Stimulated activated CD4-positive, alpha-beta T cell treated with anti-CD3 and anti-CD28 coated beads, Interleukin-2, amount 100 ng/mL, for 48 hours (primary cell): ENCODE data around the gene SYTL3.

Experiments used
- DNase-seq, 2 donors: peaks; one replicate each; pipeline ENCODE4 v3.0.0-alpha.2; 2020

SYTL3 gene

DNA sequence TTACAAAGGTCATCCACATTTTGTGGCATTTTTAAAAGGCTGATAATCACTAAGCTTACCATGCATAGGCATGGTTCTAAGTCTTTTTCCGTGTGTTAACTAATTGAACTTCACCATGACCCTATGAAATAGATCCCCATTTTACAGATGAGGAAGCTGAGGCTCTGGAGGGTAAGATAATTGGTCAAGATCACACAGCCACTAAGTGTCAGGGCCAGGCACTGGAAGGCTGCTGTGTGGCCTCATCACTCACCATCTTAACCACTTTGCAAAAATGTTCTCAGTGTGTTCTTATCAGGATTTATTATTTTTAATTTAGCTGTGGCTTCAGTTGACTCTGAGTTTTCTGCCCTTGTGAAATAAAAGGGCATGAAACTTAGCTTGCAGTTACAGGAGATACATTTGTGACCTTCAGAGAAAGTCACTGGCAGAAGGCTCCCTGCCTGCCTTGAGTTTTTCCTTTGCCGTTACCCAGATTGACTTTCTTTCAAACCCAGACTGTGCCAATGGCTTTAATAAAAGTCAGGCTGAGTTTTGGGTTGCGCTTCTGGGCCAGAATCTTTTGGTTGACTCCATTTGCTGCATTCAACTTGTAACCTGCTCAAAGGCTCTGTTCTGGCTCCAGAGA lies 87.3 kb downstream of the SYTL3 start:
- no peak for DNase-seq

DNA sequence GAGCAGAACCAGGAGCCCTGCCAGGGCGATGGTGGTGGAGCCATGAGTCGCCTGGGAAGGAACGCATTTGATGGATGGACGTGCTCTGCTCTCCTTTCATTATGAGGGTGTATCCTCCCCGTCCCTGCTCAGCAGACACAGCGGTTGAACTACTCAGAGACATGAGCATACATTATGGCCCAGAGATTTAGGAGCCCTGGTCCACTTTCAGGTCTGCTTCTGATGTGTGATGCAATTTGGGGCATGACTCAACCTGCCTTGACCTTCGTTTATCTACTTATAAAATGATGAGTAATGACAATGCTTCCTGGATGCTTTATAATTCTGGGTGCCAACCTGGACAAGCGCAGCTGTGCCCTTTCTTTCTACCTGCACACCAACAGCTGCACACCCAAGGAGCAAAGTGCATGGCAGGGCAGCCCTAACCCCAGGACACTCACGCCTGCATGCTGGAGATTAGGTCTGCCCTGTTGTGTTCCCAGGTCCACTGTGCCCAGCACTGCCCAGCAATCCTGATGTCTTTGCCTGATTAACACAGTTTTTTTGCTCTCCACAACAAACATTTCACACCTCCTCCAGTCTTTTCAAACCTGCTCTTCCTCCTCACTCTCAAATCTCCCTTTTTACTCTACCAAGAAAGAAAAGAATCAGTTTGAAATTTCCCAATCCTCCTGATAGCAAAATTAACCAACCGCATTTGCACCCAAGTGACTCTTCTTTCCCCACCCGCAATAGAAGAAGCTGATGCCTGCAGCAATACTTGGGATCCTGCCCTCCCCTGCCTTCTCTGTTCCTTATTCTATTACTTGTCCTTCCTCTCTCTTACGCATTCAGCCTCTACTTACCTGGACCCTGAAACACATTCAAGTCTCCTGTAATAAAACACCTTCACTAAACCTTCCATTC lies 88.1 kb downstream of the SYTL3 start:
- DNase-seq, result no peak

DNA sequence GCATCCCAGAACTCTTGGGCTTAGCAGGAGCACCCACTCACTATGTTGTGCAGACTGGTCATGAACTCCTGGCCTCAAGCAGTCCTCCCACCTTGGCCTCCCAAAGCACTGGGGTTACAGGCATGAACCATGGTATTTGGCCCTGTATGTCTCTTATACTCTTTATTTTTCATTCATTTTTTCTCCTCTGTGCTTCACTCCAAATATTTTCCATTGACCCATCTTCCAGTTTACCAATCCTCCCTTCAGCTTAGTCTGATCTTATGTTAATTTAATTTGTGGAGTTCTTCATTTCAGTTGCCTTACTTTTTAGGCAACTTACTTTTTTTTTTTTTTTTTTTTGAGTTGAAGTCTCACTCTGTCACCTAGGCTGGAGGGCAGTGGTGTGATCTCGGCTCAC lies 89.8 kb downstream of the SYTL3 start:
- no peak for DNase-seq

DNA sequence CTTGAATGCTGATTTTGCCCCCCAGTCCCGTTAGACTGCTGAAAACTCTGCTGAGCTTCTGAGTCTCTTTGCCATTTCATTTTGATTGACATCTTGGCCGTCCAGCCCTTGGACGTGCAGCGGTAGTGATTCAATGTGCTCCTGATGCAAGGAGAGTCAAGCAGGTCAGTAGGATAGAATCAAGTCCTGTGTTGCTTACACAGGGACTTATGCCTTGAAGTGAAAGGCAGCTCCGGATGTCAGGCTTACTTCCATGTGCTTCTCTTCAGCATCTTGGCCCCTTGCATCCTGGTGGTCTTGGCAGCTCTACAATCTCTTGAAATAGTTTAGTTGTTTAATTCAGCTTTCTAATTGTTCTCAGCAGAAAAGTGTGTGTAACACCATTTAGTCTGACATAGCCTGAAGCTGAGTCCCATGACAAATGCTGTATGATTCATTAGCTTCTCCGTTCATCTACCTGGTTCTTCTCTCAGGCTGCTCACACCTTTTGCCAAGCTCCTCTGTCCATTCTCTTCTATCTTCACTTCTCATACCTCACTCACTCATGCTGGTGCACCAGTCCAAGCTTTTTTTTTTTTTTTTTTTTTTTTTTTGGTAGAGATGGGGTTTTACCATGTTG lies 93.3 kb downstream of the SYTL3 start:
- DNase-seq, result no peak

DNA sequence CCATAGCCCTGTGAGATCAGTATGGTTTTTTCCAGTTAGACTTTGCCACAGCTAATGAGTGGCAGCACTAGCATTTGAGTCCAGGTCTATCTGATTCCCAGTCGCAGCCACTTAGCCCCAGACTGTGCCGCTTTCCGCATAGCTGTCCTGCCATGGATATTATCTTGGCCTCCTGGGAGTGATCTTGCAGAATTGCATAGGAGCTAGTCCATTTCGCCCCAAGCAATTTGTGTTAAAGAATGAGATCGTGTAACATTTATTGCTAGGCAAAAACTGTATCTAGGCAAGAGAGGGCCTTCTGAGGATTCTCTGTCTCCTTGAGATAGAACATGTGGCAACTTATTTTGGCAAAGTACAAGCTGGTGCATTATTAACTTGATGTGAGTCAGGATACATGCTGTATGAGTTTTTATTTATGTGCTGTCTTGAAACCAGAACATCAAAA lies 95.2 kb downstream of the SYTL3 start:
- DNase-seq, result no peak

DNA sequence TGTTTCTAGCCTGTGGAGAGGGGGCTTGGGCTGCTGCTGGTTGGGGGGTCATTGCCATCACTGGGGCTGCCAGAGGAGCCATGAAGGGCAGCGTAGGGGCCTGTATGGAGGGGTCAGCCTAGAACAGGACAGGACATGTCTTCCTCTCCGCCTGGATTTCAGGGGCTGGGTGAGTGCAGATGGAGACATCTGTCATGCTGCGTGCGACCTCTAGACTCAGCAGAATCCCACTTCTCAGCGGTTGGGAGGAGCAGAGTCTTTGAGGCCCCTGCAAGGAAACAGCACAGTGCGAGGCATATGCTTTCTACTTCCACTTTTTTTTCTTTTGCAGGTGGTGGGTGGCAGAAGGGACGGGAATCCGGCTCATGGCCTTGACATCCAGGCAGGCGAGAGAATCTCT lies 101.4 kb downstream of the SYTL3 start:
- DNase-seq, result no peak

DNA sequence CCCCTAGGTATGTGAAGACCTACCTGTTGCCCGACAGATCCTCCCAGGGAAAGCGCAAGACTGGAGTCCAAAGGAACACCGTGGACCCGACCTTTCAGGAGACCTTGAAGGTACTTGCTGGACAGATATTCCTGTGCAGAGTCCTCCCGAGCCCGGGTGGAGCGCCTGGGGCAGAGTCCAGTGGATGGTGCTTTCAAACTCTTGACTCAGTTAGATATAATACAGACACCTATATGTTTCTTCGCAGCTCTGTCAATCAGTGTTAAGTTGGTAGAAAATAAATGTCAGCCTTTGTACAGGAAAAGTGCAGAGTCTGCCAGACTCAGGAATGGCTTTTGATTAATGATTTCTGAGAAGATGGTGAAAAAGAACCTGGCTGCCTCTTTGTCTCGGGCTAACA lies 102.1 kb downstream of the SYTL3 start:
- DNase-seq, result no peak

DNA sequence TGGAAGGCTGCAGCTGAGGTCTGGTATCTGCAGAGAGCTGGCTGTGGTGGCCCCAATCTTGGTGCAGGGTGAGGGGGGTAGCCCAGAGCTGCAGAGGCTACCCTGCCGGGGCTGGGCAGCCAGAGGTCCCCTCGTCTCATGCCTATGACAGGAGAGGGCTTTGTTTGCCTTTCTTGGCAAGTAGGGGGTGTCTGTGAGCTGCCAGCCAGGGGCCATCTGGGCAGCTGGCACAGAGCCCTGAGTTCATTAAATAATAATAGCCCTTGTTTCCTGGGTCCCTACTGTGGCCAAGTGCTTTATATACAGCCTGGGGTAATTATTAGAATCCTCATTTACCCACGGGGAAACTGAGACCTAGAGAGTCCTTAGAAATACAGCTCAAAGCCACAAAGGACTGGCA lies 102.8 kb downstream of the SYTL3 start:
- DNase-seq, result no peak

DNA sequence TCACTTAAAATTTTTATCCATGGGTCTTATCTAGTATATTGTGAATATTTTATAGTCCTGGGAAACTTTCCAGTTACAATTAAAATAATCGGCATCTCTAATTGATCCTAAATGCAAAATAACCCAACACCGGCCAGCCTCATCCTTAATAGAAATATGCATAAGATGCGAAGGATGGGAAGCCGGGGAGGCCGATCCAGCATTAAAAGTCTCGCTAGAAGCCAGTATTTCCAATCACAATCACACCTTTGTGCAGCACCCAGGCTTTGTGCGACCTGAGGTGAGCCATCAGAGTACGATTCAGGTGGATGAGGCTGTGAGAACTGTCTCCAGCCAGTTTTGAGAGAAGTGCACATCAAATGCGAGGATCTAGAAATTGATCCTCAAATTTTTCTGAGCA lies 104.0 kb downstream of the SYTL3 start:
- DNase-seq, result no peak

DNA sequence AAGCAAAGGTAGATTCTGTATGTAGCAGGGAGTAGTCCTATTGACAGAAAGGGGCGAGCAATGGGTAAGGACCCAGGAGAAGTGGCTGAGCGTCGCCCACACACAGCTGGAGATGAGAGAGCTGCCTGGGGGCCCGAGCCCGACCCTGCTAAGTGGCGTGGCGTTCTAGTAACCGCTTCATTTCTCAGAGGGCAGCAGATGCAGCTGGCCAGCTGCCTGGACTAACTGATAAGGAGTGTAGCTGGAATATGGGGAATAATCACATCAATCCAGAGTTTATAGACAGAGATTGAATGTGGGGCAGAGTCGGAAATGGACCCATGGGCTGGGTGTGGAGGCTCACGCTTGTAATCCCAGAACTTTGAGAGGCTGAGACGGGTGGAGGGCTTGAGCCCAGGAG lies 104.9 kb downstream of the SYTL3 start:
- no peak for DNase-seq

DNA sequence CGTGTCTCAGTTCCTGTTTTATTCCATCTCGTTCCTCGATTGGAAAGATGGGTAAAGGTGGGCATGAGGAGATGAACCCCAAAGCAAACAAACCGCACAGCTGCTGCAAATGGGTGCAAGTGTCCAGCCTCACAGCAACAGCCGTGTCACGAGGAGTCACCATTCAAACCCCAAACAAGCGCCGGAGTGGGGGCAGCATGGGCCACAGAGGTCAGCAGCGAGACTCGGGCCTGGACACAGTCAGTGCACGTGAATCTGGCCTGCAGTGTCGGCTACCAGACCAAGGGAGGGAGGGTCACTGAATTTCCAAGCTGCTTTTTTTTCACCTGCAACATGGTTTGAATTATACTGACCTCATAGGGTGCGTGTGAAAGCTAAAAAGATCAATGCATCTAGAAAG lies 105.8 kb downstream of the SYTL3 start:
- DNase-seq, result no peak

DNA sequence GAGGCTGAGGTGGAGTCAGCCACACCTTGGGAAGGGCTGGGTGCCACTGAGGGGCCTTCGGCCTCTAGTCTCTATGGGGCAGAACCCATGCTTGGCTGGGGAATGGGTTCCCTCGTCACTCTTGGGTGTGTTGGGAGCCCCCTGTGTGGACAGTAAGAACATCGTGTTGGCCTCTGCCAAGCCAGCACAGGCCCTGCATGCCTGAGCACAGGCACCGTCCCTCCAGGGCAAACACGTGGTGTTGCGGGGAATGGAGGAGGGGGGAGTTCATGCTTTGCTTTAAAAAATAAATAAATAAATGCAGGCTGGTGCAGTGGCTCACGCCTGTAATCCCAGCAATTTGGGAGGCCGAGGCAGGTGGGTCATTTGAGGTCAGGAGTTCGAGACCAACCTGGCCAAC lies 106.3 kb downstream of the SYTL3 start:
- no peak for DNase-seq

DNA sequence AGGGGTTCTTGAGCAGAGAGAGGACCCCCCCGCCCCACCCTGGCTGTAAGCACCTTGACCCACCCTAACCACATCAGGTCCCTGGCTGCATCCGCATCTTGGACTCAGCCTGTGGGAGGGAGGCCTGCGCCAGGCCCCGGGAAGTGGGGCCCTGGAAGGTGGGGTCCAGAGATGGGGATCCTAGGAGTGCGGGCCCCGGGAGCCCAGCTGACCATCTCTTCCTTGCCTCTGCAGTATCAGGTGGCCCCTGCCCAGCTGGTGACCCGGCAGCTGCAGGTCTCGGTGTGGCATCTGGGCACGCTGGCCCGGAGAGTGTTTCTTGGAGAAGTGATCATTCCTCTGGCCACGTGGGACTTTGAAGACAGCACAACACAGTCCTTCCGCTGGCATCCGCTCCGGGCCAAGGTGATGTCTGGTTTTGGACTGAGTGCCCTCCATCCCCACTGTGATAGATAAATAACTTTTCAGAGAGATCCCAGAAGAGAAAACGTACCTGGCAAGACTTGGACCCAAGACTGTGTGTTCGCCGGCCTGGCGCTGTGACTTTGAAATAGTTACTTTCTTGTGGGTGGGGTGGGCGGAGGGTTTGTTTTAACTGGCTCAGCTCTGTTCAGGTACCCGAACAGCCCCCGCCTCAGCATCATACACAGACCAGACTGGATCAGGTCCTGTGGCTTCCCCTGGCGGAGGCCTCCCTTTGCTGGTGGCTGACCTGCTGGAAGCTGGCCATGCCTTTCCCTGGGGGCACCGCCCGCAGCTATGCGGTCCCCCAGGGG lies 107.3 kb downstream of the SYTL3 start:
- DNase-seq, result no peak

DNA sequence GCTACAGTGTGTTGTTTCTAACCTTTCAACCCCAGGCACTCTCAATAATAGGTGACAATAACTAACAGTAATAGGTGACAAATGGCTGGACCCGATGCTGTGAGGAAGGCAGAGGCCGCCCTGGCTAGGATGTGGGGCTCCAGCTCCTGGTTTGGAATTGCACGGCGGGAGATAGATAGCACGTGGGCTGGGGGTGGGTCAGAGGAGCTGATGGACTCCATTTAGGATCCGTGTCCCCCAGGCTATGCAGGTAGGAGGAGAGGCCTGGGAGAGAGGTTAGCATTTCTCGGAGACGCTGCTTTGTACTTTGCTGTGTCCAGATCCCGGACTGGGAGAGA lies 107.9 kb downstream of the SYTL3 start:
- DNase-seq, result no peak

DNA sequence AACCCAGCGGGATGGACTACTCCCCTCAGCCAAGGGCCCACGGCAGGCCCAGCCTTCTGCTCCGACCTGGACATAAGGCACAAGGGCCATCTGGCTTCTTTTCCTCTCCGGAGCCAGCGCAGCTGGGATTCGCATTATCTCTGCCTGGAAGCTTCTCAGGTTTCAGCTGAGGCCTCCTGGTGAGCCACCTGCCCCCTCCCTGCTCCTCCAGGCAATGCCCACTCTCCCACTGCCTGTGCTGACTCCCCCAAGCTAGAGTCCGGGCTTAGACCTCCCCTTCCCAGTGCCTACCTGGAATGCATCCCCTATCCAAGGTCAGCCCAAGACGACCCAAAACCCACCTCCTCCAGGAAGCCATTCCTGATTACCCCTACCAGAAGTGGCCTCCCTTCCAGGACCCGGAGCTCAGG lies 108.6 kb downstream of the SYTL3 start:
- DNase-seq, result no peak

DNA sequence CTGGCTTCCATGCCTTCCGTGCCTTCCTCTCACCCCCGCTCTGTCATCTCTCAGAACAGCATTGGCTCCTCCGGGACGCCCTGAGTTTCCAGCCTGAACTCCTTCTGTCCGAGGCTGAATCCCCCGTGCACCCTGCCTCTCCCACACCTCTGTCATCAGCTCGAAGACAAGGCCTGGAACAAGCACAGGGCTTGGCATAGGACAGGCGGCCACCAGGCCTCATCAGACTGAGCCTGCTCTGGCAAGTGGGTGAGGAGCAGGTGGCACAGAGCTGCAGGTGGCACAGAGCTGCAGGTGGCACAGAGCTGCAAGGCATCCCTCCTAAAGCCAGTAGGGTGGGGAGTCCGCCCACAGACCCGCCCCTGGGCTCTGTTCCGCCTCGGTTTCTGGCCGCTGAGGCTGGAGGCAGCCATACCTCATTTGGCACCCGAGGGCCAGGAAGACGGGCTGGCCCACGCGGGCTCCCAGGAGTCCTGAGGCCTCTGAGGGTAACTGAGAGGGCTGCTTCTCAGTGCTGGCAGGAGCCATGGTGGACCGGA lies 109.2 kb downstream of the SYTL3 start:
- DNase-seq, result no peak

DNA sequence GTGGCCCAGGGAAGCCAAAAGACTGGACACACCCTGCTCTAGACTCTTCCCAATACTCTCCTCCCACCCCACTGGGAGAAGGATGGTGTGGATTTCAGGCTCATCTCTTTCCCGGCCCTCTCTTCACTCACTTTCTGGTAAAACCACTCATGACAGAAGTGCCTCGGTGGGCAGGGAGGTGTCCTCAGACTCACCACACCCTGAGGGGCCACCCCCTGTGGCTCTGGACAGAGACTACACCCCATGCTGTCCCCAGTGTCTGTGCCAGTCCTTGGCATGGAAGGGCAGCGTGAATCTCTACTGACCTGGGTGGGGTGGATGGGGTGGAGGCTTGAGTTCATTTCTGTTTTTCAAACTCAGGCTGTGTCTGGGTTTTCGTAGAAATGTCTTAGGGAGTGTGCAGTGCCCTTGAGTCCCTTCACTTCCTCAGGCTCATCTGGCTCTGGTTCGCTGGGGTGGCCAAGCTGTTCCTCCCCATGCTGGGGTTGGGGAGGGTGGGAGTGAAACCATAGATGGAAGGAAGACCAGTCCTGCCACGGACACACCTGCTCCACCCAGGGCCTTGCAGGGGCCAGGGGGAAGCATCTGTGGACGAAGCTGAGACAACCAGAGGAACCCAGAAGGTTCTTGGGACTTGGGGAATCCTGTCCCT lies 110.2 kb downstream of the SYTL3 start:
- DNase-seq, result no peak

DNA sequence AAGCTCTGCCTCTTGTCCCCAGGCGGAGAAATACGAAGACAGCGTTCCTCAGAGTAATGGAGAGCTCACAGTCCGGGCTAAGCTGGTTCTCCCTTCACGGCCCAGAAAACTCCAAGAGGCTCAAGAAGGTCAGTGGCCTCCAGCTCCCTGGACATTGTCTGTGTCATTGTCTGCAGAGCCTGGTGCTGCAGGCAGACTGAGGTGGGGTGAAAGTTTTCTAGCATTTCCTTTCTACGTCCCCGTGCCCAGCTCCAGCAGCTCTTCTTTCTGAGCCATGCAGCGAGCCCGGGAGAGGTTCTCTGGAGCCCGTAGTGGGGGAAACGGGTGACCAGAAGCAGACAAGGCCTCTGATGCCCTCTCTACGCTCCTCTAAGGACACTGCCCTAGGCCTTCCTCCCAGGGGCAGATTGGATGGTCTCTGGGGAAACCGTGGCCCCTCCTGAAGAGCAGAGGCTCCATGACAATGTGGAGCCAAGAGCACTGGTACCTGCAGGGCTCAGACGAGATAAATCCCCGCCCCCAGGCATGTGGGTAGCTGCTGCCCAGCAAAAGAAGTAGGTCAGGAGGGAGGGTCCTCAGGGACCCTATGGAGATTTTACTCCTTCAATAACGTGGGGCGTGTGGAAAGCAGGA lies 110.9 kb downstream of the SYTL3 start:
- no peak for DNase-seq

DNA sequence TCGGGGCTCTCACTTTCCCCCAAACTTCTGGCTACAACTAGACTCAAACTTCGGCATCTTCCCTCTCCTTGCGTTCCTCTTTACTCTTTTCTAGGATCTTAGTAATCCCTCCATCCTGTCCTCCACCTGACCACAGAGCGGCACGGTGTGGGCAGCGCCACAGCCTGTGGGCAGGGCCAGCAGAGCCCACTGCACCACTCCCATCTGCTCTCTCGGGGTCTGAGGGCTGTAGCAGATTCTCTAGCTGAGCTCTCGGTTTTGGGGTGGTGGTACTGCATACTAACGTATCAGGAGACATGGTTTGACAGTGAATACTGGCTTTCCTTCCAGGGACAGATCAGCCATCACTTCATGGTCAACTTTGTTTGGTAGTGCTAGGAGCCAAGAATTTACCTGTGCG lies 111.9 kb downstream of the SYTL3 start:
- DNase-seq, result no peak

DNA sequence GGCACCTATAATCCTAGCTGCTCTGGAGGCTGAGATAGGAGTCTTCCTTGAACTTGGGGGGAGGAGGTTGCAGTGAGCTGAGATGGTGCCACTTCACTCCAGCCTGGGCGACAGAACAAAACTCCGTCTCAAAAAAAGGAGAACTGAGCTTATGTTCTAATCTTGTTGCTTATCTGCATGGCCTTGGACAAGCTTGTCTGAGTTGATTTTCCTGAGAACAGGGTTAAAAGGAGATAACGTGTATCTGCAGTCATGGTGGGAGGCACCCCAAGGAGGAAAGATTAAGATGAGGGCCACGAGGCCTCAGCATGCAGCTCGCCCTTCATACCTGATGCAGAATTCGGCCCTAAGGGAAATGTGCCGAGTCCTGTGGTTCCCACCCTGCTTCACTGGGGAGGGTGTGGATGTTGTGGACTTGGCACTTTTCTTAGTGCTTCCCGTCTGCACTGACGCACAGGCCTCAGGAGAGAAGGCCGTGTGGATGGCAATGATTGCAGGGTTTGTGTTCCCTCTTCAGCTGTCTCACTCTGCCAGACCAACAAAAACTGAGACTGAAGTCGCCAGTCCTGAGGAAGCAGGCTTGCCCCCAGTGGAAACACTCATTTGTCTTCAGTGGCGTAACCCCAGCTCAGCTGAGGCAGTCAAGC lies 113.1 kb downstream of the SYTL3 start:
- no peak for DNase-seq

DNA sequence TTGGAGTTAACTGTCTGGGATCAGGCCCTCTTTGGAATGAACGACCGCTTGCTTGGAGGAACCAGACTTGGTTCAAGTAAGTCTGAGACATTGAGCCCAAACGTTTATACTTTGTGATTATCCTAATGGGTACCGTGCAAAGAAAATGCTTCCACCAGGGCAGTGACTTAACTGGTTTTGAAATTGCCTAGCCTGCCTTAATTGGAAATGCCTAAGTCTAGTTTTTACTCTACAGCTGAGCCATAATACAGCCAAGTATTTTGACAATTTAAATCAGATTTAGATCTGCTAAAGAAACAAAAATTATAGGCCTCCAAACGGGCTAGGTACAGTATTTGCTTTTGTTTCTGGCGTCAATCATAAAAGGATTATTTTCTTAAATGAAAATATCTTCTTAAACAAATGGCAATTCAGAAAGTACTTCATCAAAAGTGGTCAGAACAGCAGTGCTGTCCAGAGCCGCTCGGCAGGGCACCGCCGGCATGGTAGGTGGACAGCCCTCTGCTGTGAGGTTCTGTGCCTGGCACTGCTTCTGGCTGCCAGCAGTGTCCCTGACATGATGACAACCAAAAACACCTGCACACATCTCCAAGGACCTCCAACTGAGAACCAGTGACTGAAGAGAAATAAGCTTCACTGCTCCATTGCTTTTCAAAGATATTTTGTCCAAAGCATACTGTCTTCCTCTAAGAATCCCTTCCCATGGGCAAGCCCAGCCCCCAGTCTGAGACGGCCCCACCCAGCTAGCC lies 113.8 kb downstream of the SYTL3 start:
- DNase-seq, result no peak
